ENCODE data around the gene ELAC2. TPM values are rescaled to one million over a fixed set of nuclear protein-coding genes. Genes with fewer than 3 reads are reported as not detected.

Gene ELAC2
- total RNA-seq, 1 donor from 2014 or later = 69.9 TPM

DNA sequence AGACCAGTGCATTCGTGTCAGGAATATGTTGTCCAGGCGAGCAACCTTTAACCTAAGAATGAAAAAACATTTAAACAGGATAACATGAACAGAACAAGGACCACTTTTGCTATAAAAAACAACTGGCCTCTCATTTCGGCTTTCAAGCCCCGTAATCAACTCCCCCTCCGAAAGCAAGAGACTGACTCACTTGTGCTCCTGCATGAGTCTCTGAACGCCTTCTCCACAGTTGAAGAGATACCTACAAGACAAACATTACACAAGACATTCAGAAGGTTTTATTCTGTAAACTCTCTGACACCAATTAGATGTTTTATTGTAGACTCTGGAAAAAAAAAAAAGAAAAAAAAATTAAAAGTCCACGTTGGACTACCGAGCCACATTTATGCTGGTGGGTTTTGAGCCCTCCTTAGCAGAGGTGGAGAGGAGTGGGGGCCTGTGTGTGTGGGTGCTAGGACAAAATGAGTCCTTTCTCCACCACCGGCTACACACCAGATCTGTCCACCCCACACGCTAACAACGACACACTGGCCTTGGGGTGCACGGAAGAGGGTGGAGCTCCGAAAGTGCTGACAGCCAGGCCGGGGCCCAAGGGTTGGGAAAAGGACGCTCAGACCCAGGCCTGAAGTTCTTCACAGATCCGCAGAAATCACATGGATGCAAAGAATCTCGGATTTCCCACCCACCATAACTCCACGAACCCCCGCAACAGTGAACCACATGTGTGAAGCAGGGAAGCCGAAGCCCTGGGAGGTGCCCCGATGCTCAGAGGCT is 759 bp downstream of the ELAC2 start:
- DNase-seq (ENCODE audit: low read depth) = peak; percentile 2

DNA sequence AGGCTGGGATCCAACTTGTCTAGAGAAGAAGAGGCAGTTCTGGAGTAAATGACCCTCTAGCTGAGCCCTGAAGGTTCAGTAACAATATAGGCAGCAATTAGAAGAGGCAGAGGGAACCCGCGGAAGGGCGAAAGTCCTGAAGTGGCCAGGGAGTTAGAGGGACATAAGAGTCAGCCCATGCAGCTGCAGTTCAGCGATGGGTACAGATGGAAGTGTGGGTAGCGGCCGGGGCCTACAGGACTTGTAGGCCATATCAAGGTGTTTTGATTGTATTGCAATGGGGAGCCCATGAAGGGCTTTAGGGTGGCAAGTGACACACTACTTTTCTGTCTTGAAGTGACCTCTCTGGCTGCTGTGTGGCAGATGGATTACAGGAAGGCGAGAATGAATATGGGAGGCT is 3.0 kb downstream of the ELAC2 start:
- DNase-seq (ENCODE audit: low read depth) = no peak

DNA sequence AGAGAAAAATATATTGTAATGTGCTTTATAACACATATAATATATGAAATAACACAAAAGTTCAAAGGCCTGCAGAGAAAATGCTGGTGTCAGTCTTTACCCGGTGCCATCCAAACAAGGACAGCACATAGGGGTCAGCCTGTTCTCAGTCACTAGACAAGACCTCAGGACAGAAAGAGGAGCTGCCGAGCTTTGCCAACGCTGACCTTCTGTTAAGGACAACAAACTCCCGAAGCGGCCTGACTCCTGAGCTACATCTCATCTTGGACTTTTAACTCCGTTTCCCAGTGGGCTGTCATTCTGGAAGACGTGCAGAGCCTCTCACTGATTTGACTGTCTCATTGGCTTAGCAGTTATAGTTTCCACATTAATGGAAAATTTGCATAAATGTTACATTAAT is 6.9 kb downstream of the ELAC2 start:
- DNase-seq (ENCODE audit: low read depth) = no peak

GRCh38 chr17:13008461-13008860 is 9.4 kb downstream of the ELAC2 start:
- DNase-seq (ENCODE audit: low read depth) = no peak

DNA sequence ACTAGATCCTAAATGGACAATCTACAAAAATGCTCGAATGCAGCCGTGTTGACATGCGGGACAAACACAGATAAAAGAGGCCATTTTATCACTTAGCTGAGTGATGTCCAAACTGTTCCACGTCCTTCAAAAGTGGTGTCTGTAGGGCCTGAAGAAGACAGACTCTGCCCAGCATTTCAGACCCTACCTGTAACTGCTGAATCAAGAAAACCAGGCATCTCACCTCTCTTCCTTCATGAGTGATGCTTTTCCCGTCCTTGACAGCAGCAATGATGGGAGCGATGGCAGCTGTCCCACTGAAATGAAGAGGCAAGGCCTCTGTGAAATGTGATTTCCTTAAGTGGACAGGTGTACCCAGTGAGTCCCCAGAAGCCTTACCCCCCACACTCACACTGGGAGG is 12.3 kb downstream of the ELAC2 start:
- DNase-seq (ENCODE audit: low read depth) = no peak

GRCh38 chr17:13004336-13004735 is 13.5 kb downstream of the ELAC2 start:
- no peak for DNase-seq (ENCODE audit: low read depth)

- no peak for DNase-seq (ENCODE audit: low read depth)
These were observed 13.9 kb downstream of the ELAC2 start for GRCh38 chr17:13003927-13004326.

GRCh38 chr17:13003454-13003851 is 14.4 kb downstream of the ELAC2 start:
- no peak for DNase-seq (ENCODE audit: low read depth)

DNA sequence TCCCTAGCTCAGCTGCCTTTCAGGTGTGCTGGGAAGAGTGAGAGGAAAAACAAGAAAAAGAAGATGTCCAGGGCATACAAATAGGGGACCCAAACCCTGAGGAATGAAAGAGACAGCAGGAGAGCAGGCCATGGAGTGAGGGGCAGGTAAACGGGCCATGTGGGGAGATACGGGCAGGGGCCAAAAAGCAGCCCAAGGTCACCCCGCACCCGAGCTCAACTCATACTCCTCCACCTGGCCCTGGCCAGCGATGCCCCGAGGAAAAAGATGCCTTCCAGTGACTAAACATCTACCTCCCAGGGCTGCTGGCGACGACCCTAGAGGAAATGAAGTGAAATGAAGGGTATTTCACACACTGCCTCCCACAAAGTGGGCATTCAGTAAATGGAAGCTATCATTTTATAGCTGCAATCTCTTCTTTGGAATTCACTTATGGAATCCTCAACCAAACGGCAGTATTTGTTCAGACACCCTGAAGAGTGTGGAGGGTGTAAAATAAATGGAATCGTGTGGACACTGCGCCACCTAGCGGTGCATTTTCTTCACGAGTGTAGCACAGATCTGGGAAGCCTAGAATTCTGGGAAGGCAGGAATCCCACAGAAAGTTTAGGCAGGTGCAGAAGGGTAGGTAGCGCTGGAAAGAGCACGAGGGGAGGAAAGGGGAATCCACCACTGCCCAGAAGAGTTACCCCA is 14.9 kb downstream of the ELAC2 start:
- peak; percentile 82 for DNase-seq (ENCODE audit: low read depth)

- DNase-seq (ENCODE audit: low read depth) = no peak
These were observed 15.7 kb downstream of the ELAC2 start for GRCh38 chr17:13001991-13002615.

GRCh38 chr17:13000561-13000960 is 17.3 kb downstream of the ELAC2 start:
- no peak for DNase-seq (ENCODE audit: low read depth)

GRCh38 chr17:12998874-12999273 is 19.0 kb downstream of the ELAC2 start:
- DNase-seq (ENCODE audit: low read depth) = no peak

- DNase-seq (ENCODE audit: low read depth) = no peak
These were observed 19.4 kb downstream of the ELAC2 start for GRCh38 chr17:12998461-12998860.

DNA sequence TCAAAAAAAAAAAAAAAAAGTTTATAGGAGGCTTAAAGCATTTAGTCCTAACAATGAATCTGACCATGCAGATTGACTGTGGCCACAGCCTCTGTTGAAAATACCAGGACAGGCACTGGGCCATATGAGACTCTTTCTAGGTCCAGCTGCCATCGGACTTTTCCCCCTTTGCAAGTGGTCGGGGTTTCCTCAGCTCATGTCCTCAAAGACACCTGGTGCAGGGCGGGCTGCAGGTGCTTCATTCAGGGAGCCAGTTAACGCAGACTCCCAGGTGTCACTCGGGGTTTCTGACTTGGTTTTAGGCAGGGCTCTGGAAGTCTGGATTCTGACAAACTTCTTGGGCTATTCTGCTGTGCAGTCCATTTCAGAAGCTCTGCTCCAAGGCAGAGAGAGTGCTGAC is 20.9 kb downstream of the ELAC2 start:
- DNase-seq (ENCODE audit: low read depth) = no peak

DNA sequence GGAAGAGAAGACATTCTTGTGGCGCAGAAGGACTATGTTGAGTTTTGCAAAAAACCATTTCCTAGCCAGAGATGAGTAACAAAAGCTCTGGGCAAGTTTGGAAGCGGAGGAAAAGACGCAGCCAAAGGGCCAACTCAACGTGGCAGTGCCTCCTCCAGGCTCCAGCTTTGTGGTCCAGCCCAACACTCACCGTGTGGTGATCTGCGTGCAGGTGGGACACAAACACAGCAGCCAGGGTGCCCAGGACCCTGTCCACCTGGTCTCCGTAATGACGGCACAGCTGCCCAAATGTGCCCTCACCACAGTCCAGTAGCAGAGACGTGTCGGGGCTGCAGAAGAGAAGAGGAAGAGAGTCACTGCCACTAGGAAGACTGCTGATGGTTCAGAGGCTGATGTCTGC is 21.5 kb downstream of the ELAC2 start:
- no peak for DNase-seq (ENCODE audit: low read depth)

- DNase-seq (ENCODE audit: low read depth) = no peak
These were observed 21.9 kb downstream of the ELAC2 start for GRCh38 chr17:12995896-12996295.

- DNase-seq (ENCODE audit: low read depth) = no peak
These were observed 22.5 kb downstream of the ELAC2 start for GRCh38 chr17:12995106-12995895.

- no peak for DNase-seq (ENCODE audit: low read depth)
These were observed 23.3 kb downstream of the ELAC2 start for GRCh38 chr17:12994341-12995074.

DNA sequence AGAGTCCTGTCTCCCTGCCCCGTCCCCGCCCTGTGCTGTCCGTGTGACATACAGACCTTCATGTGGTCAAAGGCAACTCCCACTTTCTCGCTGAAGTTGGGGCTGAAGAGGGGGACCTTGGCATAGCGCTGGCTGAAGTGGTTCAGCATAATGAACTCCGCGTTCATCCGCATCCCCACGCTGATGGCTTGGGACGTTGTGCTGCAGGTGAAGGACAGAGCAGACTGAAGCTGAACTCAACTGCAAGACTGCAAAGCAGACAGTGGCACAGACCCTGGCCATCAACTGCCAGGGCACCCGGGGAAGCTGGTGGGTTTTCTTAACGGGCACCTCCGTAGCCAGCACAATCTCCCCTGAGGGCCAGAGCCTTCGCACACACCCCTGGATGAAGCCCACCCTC is 24.2 kb downstream of the ELAC2 start:
- DNase-seq (ENCODE audit: low read depth) = no peak

DNA sequence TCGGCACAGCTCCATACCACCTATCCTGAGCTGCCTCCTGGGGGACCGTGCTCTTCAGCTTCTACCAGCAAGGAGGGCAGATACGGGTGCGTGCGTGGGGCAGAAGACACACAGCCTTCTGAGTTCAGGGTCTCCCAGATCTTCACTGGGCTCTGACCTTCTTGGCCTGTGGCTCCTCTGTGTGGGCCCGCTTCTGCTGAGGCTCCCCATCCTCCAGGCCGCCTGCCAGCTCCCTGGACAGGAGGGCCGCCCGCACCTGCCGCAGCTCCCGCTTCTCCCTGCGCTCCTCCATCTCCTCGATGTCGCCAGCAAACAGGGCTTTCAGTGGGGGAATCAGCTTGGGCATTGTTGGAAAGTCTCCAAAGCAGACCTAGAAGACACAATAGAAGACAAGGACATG is 25.2 kb downstream of the ELAC2 start:
- DNase-seq (ENCODE audit: low read depth) = no peak

- no peak for DNase-seq (ENCODE audit: low read depth)
These were observed 26.9 kb downstream of the ELAC2 start for GRCh38 chr17:12990926-12991325.
